ENCODE measurements around the gene MTCP1. TPM values are rescaled to one million over a fixed set of nuclear protein-coding genes. Genes with fewer than 3 reads are reported as not detected.

The MTCP1 gene
- 1 to 10 TPM; 1.0 to 1.6 (median 1.3) TPM for total RNA-seq

GRCh38 chrX:155070975-155071693 is at the start of gene MTCP1, which contains the start of the genes BRCC3 and CMC4:
MTCP1 (minus strand) TSS chrX:155071136; CDS start chrX:155066010, 5,126 bp downstream.
BRCC3 (plus strand) TSS chrX:155071508; CDS start chrX:155071528, 20 bp downstream.
CMC4 (minus strand) TSS chrX:155071136; CDS start chrX:155064023, 7,113 bp downstream.
- peak; percentile 58 to 93 for DNase-seq (ENCODE audit: low spot score in 2 of 2)
- peak in 1 of 2 donors; percentile 16 for TF ChIP-seq POLR2A (IDR thresholded peaks at IDR 0.05)
- TF ChIP-seq, protein P1, sequence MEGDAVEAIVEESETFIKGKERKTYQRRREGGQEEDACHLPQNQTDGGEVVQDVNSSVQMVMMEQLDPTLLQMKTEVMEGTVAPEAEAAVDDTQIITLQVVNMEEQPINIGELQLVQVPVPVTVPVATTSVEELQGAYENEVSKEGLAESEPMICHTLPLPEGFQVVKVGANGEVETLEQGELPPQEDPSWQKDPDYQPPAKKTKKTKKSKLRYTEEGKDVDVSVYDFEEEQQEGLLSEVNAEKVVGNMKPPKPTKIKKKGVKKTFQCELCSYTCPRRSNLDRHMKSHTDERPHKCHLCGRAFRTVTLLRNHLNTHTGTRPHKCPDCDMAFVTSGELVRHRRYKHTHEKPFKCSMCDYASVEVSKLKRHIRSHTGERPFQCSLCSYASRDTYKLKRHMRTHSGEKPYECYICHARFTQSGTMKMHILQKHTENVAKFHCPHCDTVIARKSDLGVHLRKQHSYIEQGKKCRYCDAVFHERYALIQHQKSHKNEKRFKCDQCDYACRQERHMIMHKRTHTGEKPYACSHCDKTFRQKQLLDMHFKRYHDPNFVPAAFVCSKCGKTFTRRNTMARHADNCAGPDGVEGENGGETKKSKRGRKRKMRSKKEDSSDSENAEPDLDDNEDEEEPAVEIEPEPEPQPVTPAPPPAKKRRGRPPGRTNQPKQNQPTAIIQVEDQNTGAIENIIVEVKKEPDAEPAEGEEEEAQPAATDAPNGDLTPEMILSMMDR (IDR thresholded peaks at IDR 0.05): no peak
- peak within 1 kb of the TSS; percentile 40 for H3K4me3 ChIP-seq (ENCODE audit: low read depth, poor library complexity, severe bottlenecking)
- 1 to 42% methylated on average over 14 to 54 of the region's 81 CpGs for WGBS, 2 donors
- intact Hi-C loops (cut with DNase I; ENCODE audit: low total_unique reads): no loop called here

- whole genome bisulfite sequencing, 2 donors: 82 to 86% methylated on average over 1 of the region's 1 CpG
- TF ChIP-seq POLR2A (IDR thresholded peaks at IDR 0.05): no peak
- TF ChIP-seq, protein P1 (IDR thresholded peaks at IDR 0.05): no peak
- intact Hi-C loops (cut with DNase I; ENCODE audit: low total_unique reads): no loop called here
- no peak for DNase-seq (ENCODE audit: low spot score in 2 of 2)
- H3K4me3 ChIP-seq (ENCODE audit: low read depth, poor library complexity, severe bottlenecking): no peak overlapping the region
These were observed 44.4 kb upstream of the MTCP1 start for GRCh38 chrX:155115174-155115819.

DNA sequence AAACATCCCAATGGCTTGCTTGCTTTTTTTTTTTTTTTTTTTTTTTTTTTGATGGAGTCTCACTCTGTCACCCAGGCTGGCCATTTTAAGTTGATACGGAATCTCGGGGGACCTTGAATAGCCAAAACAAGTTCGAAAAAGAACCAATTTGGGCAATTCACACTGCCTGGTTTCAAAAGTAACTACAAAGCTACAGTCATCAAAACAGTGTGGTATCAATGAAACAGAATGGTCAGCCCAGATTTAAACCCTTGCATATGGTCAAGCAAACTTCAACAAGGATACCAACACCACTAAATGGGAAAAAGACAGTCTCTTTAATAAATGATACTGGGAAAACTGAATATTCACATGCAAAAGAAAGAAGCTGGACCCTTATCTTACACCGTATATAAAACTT is 42.2 kb upstream of the MTCP1 start:
- DNase-seq (ENCODE audit: low spot score in 2 of 2): no peak
- H3K4me3 ChIP-seq (ENCODE audit: low read depth, poor library complexity, severe bottlenecking): no peak overlapping the region
- intact Hi-C loops (cut with DNase I; ENCODE audit: low total_unique reads): no loop called here
- 88 to 98% methylated on average over 4 of the region's 4 CpGs for WGBS, 2 donors
- TF ChIP-seq POLR2A (IDR thresholded peaks at IDR 0.05): no peak
- TF ChIP-seq, protein P1 (IDR thresholded peaks at IDR 0.05): no peak

- DNase-seq (ENCODE audit: low spot score in 2 of 2): no peak
- H3K4me3 ChIP-seq (ENCODE audit: low read depth, poor library complexity, severe bottlenecking): no peak overlapping the region
- intact Hi-C loops (cut with DNase I; ENCODE audit: low total_unique reads): no loop called here
- no peak for TF ChIP-seq POLR2A (IDR thresholded peaks at IDR 0.05)
- TF ChIP-seq, protein P1 (IDR thresholded peaks at IDR 0.05): no peak
- 84 to 91% methylated on average over 3 of the region's 3 CpGs for WGBS, 2 donors
These were observed 41.2 kb upstream of the MTCP1 start for GRCh38 chrX:155112171-155112570.

DNA sequence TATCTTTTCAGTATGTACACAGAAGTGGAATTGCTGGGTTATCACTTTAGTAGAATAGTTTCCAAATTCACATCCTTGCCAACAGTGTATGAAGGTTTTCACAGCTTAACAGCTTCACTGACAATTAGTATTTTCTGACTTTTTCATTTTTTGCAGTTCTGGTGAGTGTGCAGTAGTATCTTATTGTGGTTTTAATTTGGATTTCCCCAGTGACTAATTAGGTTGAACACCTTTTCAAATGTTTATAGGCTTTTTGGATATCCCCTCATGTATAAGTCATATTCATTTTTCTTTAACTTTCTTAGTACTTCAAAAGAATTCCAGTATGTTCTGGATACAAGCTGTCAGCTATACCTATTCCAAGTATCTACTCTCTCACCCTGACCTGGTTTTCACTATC is 37.5 kb upstream of the MTCP1 start:
- no peak overlapping the region for H3K4me3 ChIP-seq (ENCODE audit: low read depth, poor library complexity, severe bottlenecking)
- TF ChIP-seq, protein P1 (IDR thresholded peaks at IDR 0.05): no peak
- no peak for TF ChIP-seq POLR2A (IDR thresholded peaks at IDR 0.05)
- intact Hi-C loops (cut with DNase I; ENCODE audit: low total_unique reads): no loop called here
- no peak for DNase-seq (ENCODE audit: low spot score in 2 of 2)
